GM19099 (cell line): ENCODE results near the gene CENATAC.

Experiments
- POLR2A ChIP-seq: IDR thresholded peaks from 3 replicates; pipeline ENCODE4 v1.6.1; 2011; ENCODE audit warnings: low read depth; ENCODE audit not compliant: insufficient read length; ENCODE audit errors: extremely low read depth

Gene CENATAC

GRCh38 chr11:119065369-119065768 is 67.4 kb downstream of the CENATAC start:
- no peak for TF ChIP-seq POLR2A
